Measurements from ENCODE around the gene LIAS. TPM values are rescaled to one million over a fixed set of nuclear protein-coding genes. Genes with fewer than 3 reads are reported as not detected.

The LIAS gene
- total RNA-seq, 2 experiments from 2014 or later, result 15.3 to 16.1 TPM

- ChIA-PET POLR2A (interaction anchor here (0.6 to 1.4 kb wide), 4 partner anchors 11 to 172 kb away, joined by 3 to 5 read pairs (median 3); partner anchors contain the start of genes LIAS and RPL9), CTCF (interaction anchor here (1.0 kb wide), 1 partner anchor 15 kb away, joined by 4 read pairs; no protein-coding TSS in a partner anchor)
- DNase-seq (no peak), ATAC-seq (no peak)
- peak overlapping the region; percentile 98 for H3K4me3 Mint-ChIP-seq
- H3K4me1 Mint-ChIP-seq (ENCODE audit: low read depth), result peaks cover 20% of the 10 kb centered on the region
- H3K9me3 Mint-ChIP-seq (ENCODE audit: insufficient read depth), result peaks cover 6% of the 10 kb centered on the region
- peaks cover 2% of the 10 kb centered on the region for H3K27me3 Mint-ChIP-seq (ENCODE audit: low read depth)
- H3K27ac Mint-ChIP-seq, result peak overlapping the region; percentile 88
- H3K36me3 Mint-ChIP-seq (ENCODE audit: low read depth), result peaks cover 8% of the 10 kb centered on the region
These were observed 67.2 kb downstream of the LIAS start for GRCh38 chr4:39525822-39526690.

GRCh38 chr4:39526765-39527295, 68.0 kb downstream of the LIAS start:
- Mint-ChIP-seq H3K27ac (peak overlapping the region; percentile 88), H3K4me1 (ENCODE audit: low read depth) (peaks cover 20% of the 10 kb centered on the region), H3K36me3 (ENCODE audit: low read depth) (peaks cover 13% of the 10 kb centered on the region), H3K27me3 (ENCODE audit: low read depth) (peaks cover 2% of the 10 kb centered on the region), H3K9me3 (ENCODE audit: insufficient read depth) (peaks cover 12% of the 10 kb centered on the region), H3K4me3 (peak overlapping the region; percentile 98)
- ATAC-seq (no peak), DNase-seq (peak; percentile 49)
- ChIA-PET CTCF (interaction anchor here (0.7 to 1.1 kb wide), 4 partner anchors 15 to 111 kb away, joined by 3 to 6 read pairs (median 3); partner anchors contain the start of gene SMIM14), POLR2A (interaction anchor here (0.6 to 1.4 kb wide), 5 partner anchors 12 to 172 kb away, joined by 3 to 5 read pairs (median 4); partner anchors contain the start of genes LIAS, RPL9, SMIM14 and UBE2K)

DNA sequence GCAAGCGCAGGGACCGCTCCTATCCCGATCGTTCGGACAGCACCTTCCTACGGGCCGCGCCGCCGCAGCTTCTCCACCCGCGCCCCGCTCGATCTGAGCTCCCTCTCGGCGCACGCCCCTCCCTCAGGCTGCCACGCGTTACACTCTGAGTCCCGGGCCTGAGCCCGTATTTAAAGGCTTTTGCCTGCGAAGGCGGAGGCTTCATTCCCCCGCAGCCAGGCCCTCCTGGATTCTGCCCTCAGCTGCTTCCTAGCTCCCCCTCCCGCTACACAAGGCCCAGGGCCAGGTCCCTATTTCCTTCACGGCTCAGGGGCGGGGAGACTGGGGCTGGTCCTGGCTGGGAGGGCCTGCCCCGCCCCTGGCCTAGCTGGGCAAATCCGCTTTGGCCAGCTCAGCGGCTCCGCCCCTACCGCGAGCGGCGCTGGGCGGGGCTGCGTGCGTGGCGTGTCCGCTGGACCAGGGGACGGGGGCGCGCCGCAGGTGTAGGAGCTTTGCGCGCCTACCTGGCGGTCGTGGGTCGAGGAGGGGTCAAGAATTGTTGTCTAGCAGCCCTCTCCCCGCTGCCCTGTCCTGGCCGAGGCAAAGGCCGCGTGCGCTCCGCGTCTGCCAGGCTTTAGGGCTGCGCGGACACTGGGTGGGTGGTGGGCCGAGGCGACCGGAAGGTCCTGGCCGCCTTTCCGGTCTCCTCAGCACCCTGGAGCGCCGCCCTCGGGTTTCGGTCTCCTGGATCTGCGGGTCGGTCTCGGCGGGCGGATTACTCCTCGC, 68.6 kb downstream of the LIAS start, which contains the start of gene UGDH:
TSS of gene UGDH (minus strand) at position 144 of the 765 bp plus-strand sequence. CDS start 5,927 bp downstream, outside the sequence.
- peak; percentile 93 for DNase-seq
- peaks cover 2% of the 10 kb centered on the region for H3K27me3 Mint-ChIP-seq (ENCODE audit: low read depth)
- peaks cover 15% of the 10 kb centered on the region for H3K36me3 Mint-ChIP-seq (ENCODE audit: low read depth)
- ChIA-PET POLR2A (interaction anchor here (0.7 to 1.4 kb wide), 4 partner anchors 68 to 171 kb away, joined by 3 to 5 read pairs (median 4); partner anchors contain the start of genes LIAS, RPL9, SMIM14 and UBE2K), CTCF (interaction anchor here (0.7 to 1.1 kb wide), 4 partner anchors 15 to 111 kb away, joined by 3 to 6 read pairs (median 3); partner anchors contain the start of gene SMIM14)
- H3K27ac Mint-ChIP-seq, result peak within 1 kb of the TSS; percentile 88
- ATAC-seq, result peak; percentile 99
- H3K4me1 Mint-ChIP-seq (ENCODE audit: low read depth), result peaks cover 20% of the 10 kb centered on the region
- H3K9me3 Mint-ChIP-seq (ENCODE audit: insufficient read depth), result peaks cover 16% of the 10 kb centered on the region
- peak within 1 kb of the TSS; percentile 98 for H3K4me3 Mint-ChIP-seq

GRCh38 chr4:39528061-39528465, 69.2 kb downstream of the LIAS start:
- peak overlapping the region; percentile 98 for H3K4me3 Mint-ChIP-seq
- H3K9me3 Mint-ChIP-seq (ENCODE audit: insufficient read depth), result peaks cover 18% of the 10 kb centered on the region
- H3K4me1 Mint-ChIP-seq (ENCODE audit: low read depth), result peaks cover 20% of the 10 kb centered on the region
- no peak for DNase-seq
- peaks cover 20% of the 10 kb centered on the region for H3K36me3 Mint-ChIP-seq (ENCODE audit: low read depth)
- no peak for ATAC-seq
- ChIA-PET POLR2A (interaction anchor here (1.1 kb wide), 1 partner anchor 109 kb away, joined by 3 read pairs; no protein-coding TSS in a partner anchor), CTCF (no interaction called here)
- peak overlapping the region; percentile 81 for H3K27ac Mint-ChIP-seq
- H3K27me3 Mint-ChIP-seq (ENCODE audit: low read depth), result peaks cover 2% of the 10 kb centered on the region

Small RNAs within 50 kb of the gene (microRNA-seq; reads per million reads assigned to microRNA genes)
- gene MIR5591, result not detected

Other genes starting within 250 kb of the LIAS start
- gene RFC1, start 92.7 kb upstream of the LIAS start, total RNA-seq, result 10 to 100 TPM; 79.6 to 82.2 TPM
- not detected for gene KLB, start 52.1 kb upstream of the LIAS start, total RNA-seq
- 1,000 to 10,000 TPM; 1,107 to 1,219 TPM for gene RPL9, start 134 bp upstream of the LIAS start, total RNA-seq
- 10 to 100 TPM; 11.1 to 11.7 TPM for gene UGDH, start 68.4 kb downstream of the LIAS start, total RNA-seq
- 1 to 10 TPM; 2.0 to 2.5 TPM for gene SMIM14, start 179.8 kb downstream of the LIAS start, total RNA-seq
- 10 to 100 TPM; 74.9 to 78.7 TPM for gene UBE2K, start 239.1 kb downstream of the LIAS start, total RNA-seq

Measured in activated CD8-positive, alpha-beta T cell treated with anti-CD3 and anti-CD28 coated beads, Interleukin-2, amount 10 ng/mL, durations not matched to agents 7 days and 5 days (primary cell).